Measurements from ENCODE around the gene PPM1H. TPM values are rescaled to one million over a fixed set of nuclear protein-coding genes. Genes with fewer than 3 reads are reported as not detected.

The PPM1H gene
- total RNA-seq, 1 donor from 2014 or later = 5.1 TPM

- DNase-seq (ENCODE audit: low spot score) = no peak
Observed at GRCh38 chr12:62625228-62625627, 309.7 kb downstream of the PPM1H start.

- no peak for DNase-seq (ENCODE audit: low spot score)
Observed at GRCh38 chr12:62622177-62622576, 312.8 kb downstream of the PPM1H start.

- DNase-seq (ENCODE audit: low spot score) = no peak
Observed at GRCh38 chr12:62621101-62621638, 313.8 kb downstream of the PPM1H start.

- no peak for DNase-seq (ENCODE audit: low spot score)
Observed at GRCh38 chr12:62618930-62619329, 316.0 kb downstream of the PPM1H start.

- DNase-seq (ENCODE audit: low spot score) = no peak
Observed at GRCh38 chr12:62618319-62618718, 316.6 kb downstream of the PPM1H start.

GRCh38 chr12:62613081-62613480, 321.9 kb downstream of the PPM1H start:
- no peak for DNase-seq (ENCODE audit: low spot score)

GRCh38 chr12:62606654-62607053, 328.3 kb downstream of the PPM1H start:
- no peak for DNase-seq (ENCODE audit: low spot score)

- DNase-seq (ENCODE audit: low spot score) = no peak
Observed at GRCh38 chr12:62605981-62606380, 329.0 kb downstream of the PPM1H start.

GRCh38 chr12:62604871-62605270, 330.1 kb downstream of the PPM1H start:
- no peak for DNase-seq (ENCODE audit: low spot score)

- no peak for DNase-seq (ENCODE audit: low spot score)
Observed at GRCh38 chr12:62604373-62604772, 330.6 kb downstream of the PPM1H start.

GRCh38 chr12:62603811-62604098, 331.2 kb downstream of the PPM1H start:
- DNase-seq (ENCODE audit: low spot score) = no peak

GRCh38 chr12:62603061-62603810, 331.7 kb downstream of the PPM1H start:
- peak; percentile 95 for DNase-seq (ENCODE audit: low spot score)

GRCh38 chr12:62602255-62603060, 332.5 kb downstream of the PPM1H start:
- peak; percentile 95 for DNase-seq (ENCODE audit: low spot score)

GRCh38 chr12:62601765-62602164, 333.2 kb downstream of the PPM1H start:
- no peak for DNase-seq (ENCODE audit: low spot score)

- DNase-seq (ENCODE audit: low spot score) = no peak
Observed at GRCh38 chr12:62599854-62600437, 335.0 kb downstream of the PPM1H start.

GRCh38 chr12:62598846-62599245, 336.1 kb downstream of the PPM1H start:
- DNase-seq (ENCODE audit: low spot score) = no peak

- no peak for DNase-seq (ENCODE audit: low spot score)
Observed at GRCh38 chr12:62597253-62597652, 337.7 kb downstream of the PPM1H start.

Small RNA genes lying within 50 kb of the gene (microRNA-seq; reads per million reads assigned to microRNA genes)
- gene MIRLET7I (ENCODE audit: borderline number of aligned reads) = 35,084 reads per million, percentile 97 among the genes with 10 or more reads in this experiment

Other genes starting within 250 kb of the PPM1H start
- gene AVPR1A, start 216.1 kb upstream of the PPM1H start, total RNA-seq = 12.1 TPM

Measured in mesenteric fat pad (tissue), 1 donor.